HL-60/S4 (cell line): ENCODE results near the gene MAST4.

Experiments
- in situ Hi-C: fragments of 300-500 bp; cut with MboI; formaldehyde crosslinking; loops from 2 replicates; pipeline ENCODE4 v1.14.3; 2022; ENCODE audit warnings: low sequenced_read_pairs

The MAST4 gene

GRCh38 chr5:67030289-67031056, 434.3 kb downstream of the MAST4 start:
- in situ Hi-C loops, result no loop called here

GRCh38 chr5:67031057-67031443, 434.9 kb downstream of the MAST4 start:
- in situ Hi-C loops, result no loop called here

GRCh38 chr5:67031692-67032091, 435.5 kb downstream of the MAST4 start:
- in situ Hi-C loops, result no loop called here

GRCh38 chr5:67032921-67033664, 436.9 kb downstream of the MAST4 start:
- in situ Hi-C loops, result no loop called here

GRCh38 chr5:67033880-67034651, 437.9 kb downstream of the MAST4 start:
- in situ Hi-C loops, result no loop called here

- in situ Hi-C loops, result no loop called here
Measured at GRCh38 chr5:67035098-67035740, 439.0 kb downstream of the MAST4 start.

GRCh38 chr5:67037171-67037570, 441.0 kb downstream of the MAST4 start:
- in situ Hi-C loops, result no loop called here

- in situ Hi-C loops, result no loop called here
Measured at GRCh38 chr5:67038817-67039603, 442.8 kb downstream of the MAST4 start.

GRCh38 chr5:67042176-67043003, 446.2 kb downstream of the MAST4 start:
- in situ Hi-C loops, result no loop called here

GRCh38 chr5:67043796-67044511, 447.8 kb downstream of the MAST4 start:
- in situ Hi-C loops, result no loop called here

- in situ Hi-C loops, result no loop called here
Measured at GRCh38 chr5:67045816-67046740, 449.9 kb downstream of the MAST4 start.

GRCh38 chr5:67047160-67047559, 451.0 kb downstream of the MAST4 start:
- in situ Hi-C loops, result no loop called here

GRCh38 chr5:67047616-67048015, 451.4 kb downstream of the MAST4 start:
- in situ Hi-C loops, result no loop called here

- in situ Hi-C loops, result no loop called here
Measured at GRCh38 chr5:67050125-67050524, 453.9 kb downstream of the MAST4 start.

GRCh38 chr5:67050635-67051034, 454.4 kb downstream of the MAST4 start:
- in situ Hi-C loops, result no loop called here

- in situ Hi-C loops, result no loop called here
Measured at GRCh38 chr5:67051164-67051563, 455.0 kb downstream of the MAST4 start.

GRCh38 chr5:67052034-67052433, 455.8 kb downstream of the MAST4 start:
- in situ Hi-C loops, result no loop called here

GRCh38 chr5:67053229-67053628, 457.0 kb downstream of the MAST4 start:
- in situ Hi-C loops, result no loop called here
